Measurements from ENCODE around the gene RPP25. TPM values are rescaled to one million over a fixed set of nuclear protein-coding genes. Genes with fewer than 3 reads are reported as not detected.

The RPP25 gene
- total RNA-seq, 4 donors from 2014 or later, result 7.4 to 15.3 (median 9.5) TPM

DNA sequence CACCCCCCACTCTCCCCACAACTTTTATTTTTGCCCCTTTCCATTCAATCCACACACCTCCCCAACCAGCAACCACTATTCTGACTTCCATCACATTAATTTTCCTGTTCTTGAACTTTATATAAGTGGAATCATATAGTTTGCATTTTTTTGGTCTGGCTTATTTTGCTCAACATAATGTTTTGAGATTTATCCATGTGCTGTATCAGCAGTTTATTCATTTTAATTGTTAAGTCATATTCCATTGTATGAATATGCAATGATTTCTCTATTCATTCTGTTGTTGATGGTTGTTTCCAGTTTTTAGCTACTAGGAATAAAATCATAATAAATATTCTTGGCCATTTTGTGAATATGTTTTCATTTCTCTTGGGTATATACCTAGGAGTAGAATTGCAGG, 33.0 kb upstream of the RPP25 start:
- Histone ChIP-seq H3K9me3 (no peaks in the 10 kb centered on the region), H3K27ac (no peak overlapping the region), H3K27me3 (no peaks in the 10 kb centered on the region), H3K4me3 (no peak overlapping the region), H3K36me3 (no peaks in the 10 kb centered on the region), H3K4me1 (no peaks in the 10 kb centered on the region)
- TF ChIP-seq, protein P1, sequence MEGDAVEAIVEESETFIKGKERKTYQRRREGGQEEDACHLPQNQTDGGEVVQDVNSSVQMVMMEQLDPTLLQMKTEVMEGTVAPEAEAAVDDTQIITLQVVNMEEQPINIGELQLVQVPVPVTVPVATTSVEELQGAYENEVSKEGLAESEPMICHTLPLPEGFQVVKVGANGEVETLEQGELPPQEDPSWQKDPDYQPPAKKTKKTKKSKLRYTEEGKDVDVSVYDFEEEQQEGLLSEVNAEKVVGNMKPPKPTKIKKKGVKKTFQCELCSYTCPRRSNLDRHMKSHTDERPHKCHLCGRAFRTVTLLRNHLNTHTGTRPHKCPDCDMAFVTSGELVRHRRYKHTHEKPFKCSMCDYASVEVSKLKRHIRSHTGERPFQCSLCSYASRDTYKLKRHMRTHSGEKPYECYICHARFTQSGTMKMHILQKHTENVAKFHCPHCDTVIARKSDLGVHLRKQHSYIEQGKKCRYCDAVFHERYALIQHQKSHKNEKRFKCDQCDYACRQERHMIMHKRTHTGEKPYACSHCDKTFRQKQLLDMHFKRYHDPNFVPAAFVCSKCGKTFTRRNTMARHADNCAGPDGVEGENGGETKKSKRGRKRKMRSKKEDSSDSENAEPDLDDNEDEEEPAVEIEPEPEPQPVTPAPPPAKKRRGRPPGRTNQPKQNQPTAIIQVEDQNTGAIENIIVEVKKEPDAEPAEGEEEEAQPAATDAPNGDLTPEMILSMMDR (IDR thresholded peaks at IDR 0.05), result no peak
- TF ChIP-seq POLR2A (IDR thresholded peaks at IDR 0.05), result no peak
- no peak for DNase-seq

DNA sequence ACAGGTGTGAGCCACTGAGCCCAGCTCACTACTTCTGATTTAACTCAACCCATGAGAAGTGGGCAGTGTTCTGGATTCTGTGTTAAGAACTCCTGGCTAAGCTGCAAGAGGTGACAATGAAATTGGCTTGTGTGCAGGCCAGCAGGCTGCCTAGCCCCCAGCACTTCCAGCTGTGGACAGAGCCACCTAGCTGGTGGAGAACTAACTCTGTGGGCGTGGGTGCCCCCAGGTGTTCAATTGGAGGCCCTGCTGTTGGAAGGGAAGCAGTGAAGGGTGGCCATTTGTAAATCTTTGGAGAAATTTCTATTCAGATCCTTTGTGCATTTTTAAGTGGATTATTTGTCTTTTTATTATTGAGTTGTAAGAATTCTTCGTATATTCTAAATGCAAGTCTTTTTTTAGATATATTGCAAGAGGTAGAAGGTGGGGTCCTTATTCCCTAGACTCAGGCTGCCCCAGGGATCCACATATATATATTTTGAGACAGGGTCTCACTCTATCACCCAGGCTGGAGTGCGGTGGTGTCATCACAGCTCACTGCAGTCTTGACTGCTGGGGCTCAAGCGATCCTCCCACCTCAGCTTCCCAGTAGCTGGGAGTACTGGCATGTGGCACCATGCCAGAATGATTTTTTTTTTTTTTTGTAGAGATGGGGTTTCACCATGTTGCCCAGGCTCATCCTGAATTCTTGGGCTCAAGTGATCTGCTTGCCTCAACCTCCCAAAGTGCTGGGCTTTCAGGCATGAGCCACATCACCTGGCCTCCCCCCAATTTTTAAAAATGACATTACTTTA, 31.6 kb upstream of the RPP25 start:
- Histone ChIP-seq H3K27me3 (no peaks in the 10 kb centered on the region), H3K27ac (no peak overlapping the region), H3K4me1 (no peaks in the 10 kb centered on the region), H3K36me3 (no peaks in the 10 kb centered on the region), H3K9me3 (no peaks in the 10 kb centered on the region), H3K4me3 (no peak overlapping the region)
- TF ChIP-seq POLR2A (IDR thresholded peaks at IDR 0.05), result no peak
- TF ChIP-seq, protein P1 (IDR thresholded peaks at IDR 0.05), result peak in 3 of 6 experiments; percentile 49 to 58 (median 49)
- DNase-seq, result peak in 2 of 3 donors; percentile 61 to 69

DNA sequence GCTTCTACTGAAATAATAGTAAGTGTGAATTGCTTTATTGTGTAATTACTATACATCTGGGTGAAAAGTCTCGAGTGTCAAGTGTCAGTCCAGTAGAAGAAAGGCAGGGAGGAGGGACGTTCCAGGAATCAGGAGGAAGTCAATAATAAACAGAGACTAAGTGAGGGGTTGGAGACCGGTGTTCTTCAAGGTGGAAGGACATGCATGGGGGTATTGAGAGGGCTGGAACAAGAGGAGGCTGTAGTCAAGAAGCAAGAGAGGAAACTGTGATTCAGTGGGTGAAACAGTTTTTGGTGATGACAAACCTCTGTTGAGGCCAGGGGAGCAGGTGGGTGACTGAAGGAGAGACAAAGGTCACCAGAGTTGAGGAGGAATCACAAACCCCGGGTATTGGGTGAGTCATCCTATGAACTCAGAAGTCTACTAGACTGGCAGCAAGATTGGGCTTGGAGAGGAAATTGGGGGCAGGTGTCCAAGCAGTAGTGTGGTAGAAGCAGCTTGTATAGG, 27.2 kb upstream of the RPP25 start:
- Histone ChIP-seq H3K27me3 (no peaks in the 10 kb centered on the region), H3K9me3 (no peaks in the 10 kb centered on the region), H3K4me3 (no peak overlapping the region), H3K27ac (no peak overlapping the region), H3K4me1 (no peaks in the 10 kb centered on the region), H3K36me3 (no peaks in the 10 kb centered on the region)
- TF ChIP-seq POLR2A (IDR thresholded peaks at IDR 0.05), result no peak
- TF ChIP-seq, protein P1 (IDR thresholded peaks at IDR 0.05), result no peak
- no peak for DNase-seq

DNA sequence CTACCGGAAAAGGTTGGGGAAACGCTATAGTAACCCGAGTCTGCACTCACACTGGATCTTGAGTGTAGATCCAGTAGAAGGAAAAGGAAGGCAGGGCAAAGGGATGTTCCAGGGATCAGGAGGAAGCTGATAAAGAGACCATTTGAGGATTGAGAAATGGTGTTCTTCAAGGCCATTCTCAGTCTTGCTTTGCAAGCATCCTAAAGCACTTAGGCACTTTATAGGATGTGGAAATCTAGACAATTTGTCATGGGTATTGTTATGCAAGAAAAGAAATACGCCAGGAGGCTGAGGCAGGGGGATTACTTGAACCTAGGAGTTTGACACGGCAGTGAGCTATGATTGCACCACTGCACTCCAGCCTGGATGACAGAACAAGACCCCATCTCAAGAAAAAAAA, 25.6 kb upstream of the RPP25 start:
- no peak overlapping the region for H3K27ac ChIP-seq
- TF ChIP-seq, protein P1 (IDR thresholded peaks at IDR 0.05), result no peak
- no peak for TF ChIP-seq POLR2A (IDR thresholded peaks at IDR 0.05)
- DNase-seq, result no peak

DNA sequence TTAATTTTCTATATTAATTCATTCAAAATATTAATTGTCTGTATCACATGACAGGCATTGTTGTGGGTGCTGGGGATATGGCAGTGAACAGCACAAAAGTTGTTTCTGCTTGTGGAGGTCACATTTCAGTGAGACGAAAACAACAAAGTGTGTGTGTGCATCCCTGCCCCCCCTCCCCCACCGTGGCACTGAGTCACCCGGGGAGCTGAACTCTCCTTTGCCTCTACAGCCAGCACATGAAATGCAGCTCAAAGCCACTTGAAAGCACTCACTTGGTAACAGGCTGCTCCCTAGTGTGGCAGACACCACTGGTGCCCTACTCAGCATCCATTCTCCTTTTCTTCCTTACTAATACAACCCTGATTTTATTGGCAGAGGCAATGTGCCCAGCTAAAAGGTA, 21.9 kb upstream of the RPP25 start:
- Histone ChIP-seq H3K27ac (no peak overlapping the region), H3K4me3 (no peak overlapping the region), H3K36me3 (no peaks in the 10 kb centered on the region), H3K9me3 (no peaks in the 10 kb centered on the region), H3K4me1 (no peaks in the 10 kb centered on the region), H3K27me3 (no peaks in the 10 kb centered on the region)
- no peak for DNase-seq
- TF ChIP-seq, protein P1 (IDR thresholded peaks at IDR 0.05), result no peak
- TF ChIP-seq POLR2A (IDR thresholded peaks at IDR 0.05), result no peak

More for the DNA sequence above, 25.6 kb upstream of the RPP25 start:
- no peaks in the 10 kb centered on the region for H3K4me1 ChIP-seq
- no peak overlapping the region for H3K4me3 ChIP-seq
- H3K9me3 ChIP-seq, result no peaks in the 10 kb centered on the region
- H3K27me3 ChIP-seq, result no peaks in the 10 kb centered on the region
- H3K36me3 ChIP-seq, result no peaks in the 10 kb centered on the region

All from Peyer's patch (tissue), 4 donors.